HCEC 1CT (cell line): Measurements from ENCODE around the gene SESTD1.
"Not testable (repeated sequence)": the region's sequence is repeated elsewhere in the genome, so short reads cannot be mapped to it uniquely, and the experiment has no call there.

Source experiments
- DNase-seq: peaks from one replicate; pipeline ENCODE4 v3.0.0-alpha.2; 2017

SESTD1 gene

GRCh38 chr2:179237209-179237946 lies 27.3 kb downstream of the SESTD1 start:
- DNase-seq, result no peak

GRCh38 chr2:179235463-179236108 lies 29.0 kb downstream of the SESTD1 start:
- DNase-seq, result no peak

GRCh38 chr2:179234658-179235240 lies 29.9 kb downstream of the SESTD1 start:
- no peak for DNase-seq

- DNase-seq, result no peak
These were observed 30.8 kb downstream of the SESTD1 start for GRCh38 chr2:179233626-179234430.

- DNase-seq, result no peak
These were observed 31.5 kb downstream of the SESTD1 start for GRCh38 chr2:179233083-179233490.

GRCh38 chr2:179226961-179227259 lies 37.7 kb downstream of the SESTD1 start:
- DNase-seq, result no peak

- DNase-seq, result no peak
These were observed 38.2 kb downstream of the SESTD1 start for GRCh38 chr2:179226203-179226960.

GRCh38 chr2:179224361-179224760 lies 40.3 kb downstream of the SESTD1 start:
- no peak for DNase-seq

- no peak for DNase-seq
These were observed 42.6 kb downstream of the SESTD1 start for GRCh38 chr2:179222076-179222475.

GRCh38 chr2:179218848-179219594 lies 45.6 kb downstream of the SESTD1 start:
- peak; percentile 64 for DNase-seq

- not testable (repeated sequence) for DNase-seq
These were observed 50.0 kb downstream of the SESTD1 start for GRCh38 chr2:179214671-179215070.

GRCh38 chr2:179211355-179211754 lies 53.3 kb downstream of the SESTD1 start:
- DNase-seq, result no peak

GRCh38 chr2:179208277-179208676 lies 56.4 kb downstream of the SESTD1 start:
- DNase-seq, result not testable (repeated sequence)

GRCh38 chr2:179207047-179207446 lies 57.6 kb downstream of the SESTD1 start:
- DNase-seq, result no peak

- peak; percentile 10 for DNase-seq
These were observed 62.8 kb downstream of the SESTD1 start for GRCh38 chr2:179201869-179202268.

GRCh38 chr2:179195926-179196590 lies 68.6 kb downstream of the SESTD1 start:
- DNase-seq, result not testable (repeated sequence)

GRCh38 chr2:179195141-179195540 lies 69.5 kb downstream of the SESTD1 start:
- no peak for DNase-seq

- no peak for DNase-seq
These were observed 70.8 kb downstream of the SESTD1 start for GRCh38 chr2:179193759-179194394.

- no peak for DNase-seq
These were observed 73.5 kb downstream of the SESTD1 start for GRCh38 chr2:179191110-179191509.

- DNase-seq, result peak; percentile 16
These were observed 78.5 kb downstream of the SESTD1 start for GRCh38 chr2:179186126-179186525.

- no peak for DNase-seq
These were observed 80.0 kb downstream of the SESTD1 start for GRCh38 chr2:179184610-179185009.
